GM12875 (cell line): ENCODE data around the gene SLITRK1.

ENCODE experiments used
- H3K4me3 ChIP-seq: one replicate; pipeline ENCODE4 v1.5.1; 2011; ENCODE audit warnings: low read depth, low read length, control low read depth
- CTCF ChIP-seq: IDR thresholded peaks from 2 replicates; pipeline ENCODE4 v1.5.1; 2011; ENCODE audit warnings: low read depth, mild to moderate bottlenecking, control low read depth, inconsistent platforms, low read length, moderate library complexity, borderline replicate concordance; ENCODE audit not compliant: insufficient read depth

The SLITRK1 gene

GRCh38 chr13:83880275-83881139, 1.8 kb downstream of the SLITRK1 start:
- TF ChIP-seq CTCF = no peak
- H3K4me3 ChIP-seq = no peak overlapping the region

- no peak for TF ChIP-seq CTCF
- no peak overlapping the region for H3K4me3 ChIP-seq
Observed at GRCh38 chr13:83879431-83880171, 2.7 kb downstream of the SLITRK1 start.

- no peak for TF ChIP-seq CTCF
- H3K4me3 ChIP-seq = no peak overlapping the region
Observed at GRCh38 chr13:83878691-83879430, 3.4 kb downstream of the SLITRK1 start.

GRCh38 chr13:83877651-83878355, 4.5 kb downstream of the SLITRK1 start:
- no peak overlapping the region for H3K4me3 ChIP-seq
- no peak for TF ChIP-seq CTCF

GRCh38 chr13:83876546-83876945, 5.7 kb downstream of the SLITRK1 start:
- no peak overlapping the region for H3K4me3 ChIP-seq
- TF ChIP-seq CTCF = no peak

- H3K4me3 ChIP-seq = no peak overlapping the region
- no peak for TF ChIP-seq CTCF
Observed at GRCh38 chr13:83867708-83868107, 14.6 kb downstream of the SLITRK1 start.
